OCI-LY3 (cell line): ENCODE measurements around the gene PPP2R2B.

ENCODE experiments used
- H2AFZ ChIP-seq: fragments of 200-600, 300-600 bp; shearing (Covaris generic); 2 replicates; pipeline ENCODE4 v1.6.0; 2014; ENCODE audit warnings: antibody characterized with exemption, low read depth, low read length
- H3K27ac ChIP-seq: fragments of 200-600, 300-600 bp; sonication (generic); 2 replicates; pipeline ENCODE4 v1.5.1; 2014; ENCODE audit warnings: mild to moderate bottlenecking, low read length, moderate library complexity, mixed read lengths
- H3K27me3 ChIP-seq: fragments of 200-600, 300-600 bp; sonication (generic); 2 replicates; pipeline ENCODE4 v1.6.1; 2014; ENCODE audit warnings: low read depth, low read length, mixed read lengths
- H3K36me3 ChIP-seq: fragments of 200-600, 300-600 bp; sonication (generic); replicated peaks from 2 replicates; pipeline ENCODE3; 2014; ENCODE audit warnings: low read depth, low read length, mixed read lengths
- H3K4me1 ChIP-seq: fragments of 300-600, 200-600 bp; sonication (generic); 2 replicates; pipeline ENCODE4 v1.6.1; 2014; ENCODE audit warnings: low read length, mixed read lengths
- H3K4me2 ChIP-seq: fragments of 200-600, 300-600 bp; sonication (generic); 2 replicates; pipeline ENCODE4 v1.6.1; 2014; ENCODE audit warnings: low read length, mixed read lengths
- H3K4me3 ChIP-seq: fragments of 300-600, 200-600 bp; sonication (generic); 2 replicates; pipeline ENCODE4 v1.5.1; 2014; ENCODE audit warnings: antibody characterized with exemption, mild to moderate bottlenecking, low read length, moderate library complexity
- H3K79me2 ChIP-seq: fragments of 300-600, 200-600 bp; shearing (Covaris generic); 2 replicates; pipeline ENCODE4 v1.6.1; 2014; ENCODE audit warnings: mild to moderate bottlenecking, low read length, mixed read lengths
- H3K9ac ChIP-seq: fragments of 300-600, 200-600 bp; shearing (Covaris generic); 2 replicates; pipeline ENCODE4 v1.6.0; 2014; ENCODE audit warnings: mild to moderate bottlenecking, low read length, moderate library complexity
- H3K9me3 ChIP-seq: fragments of 200-600, 300-600 bp; shearing (Covaris generic); 2 replicates; pipeline ENCODE4 v1.6.1; 2014; ENCODE audit warnings: low read length, mixed read lengths; ENCODE audit not compliant: insufficient read depth
- H4K20me1 ChIP-seq: fragments of 200-600, 300-600 bp; sonication (generic); 2 replicates; pipeline ENCODE4 v1.6.1; 2016; ENCODE audit warnings: low read length, mixed read lengths; ENCODE audit not compliant: insufficient read depth
- EZH2phosphoT487 ChIP-seq: fragments of 200-600 bp; shearing (Covaris generic); IDR thresholded peaks from 2 replicates; pipeline ENCODE4 v1.6.1; 2018; ENCODE audit warnings: antibody characterized with exemption, mixed run types, low read depth
- TF ChIP-seq, protein P1 (sequence below): fragments of 200-600, 300-600 bp; sonication (generic); IDR thresholded peaks from 2 replicates; pipeline ENCODE4 v1.5.1; 2014; ENCODE audit warnings: antibody characterized with exemption, low read length, low read depth

The PPP2R2B gene

DNA sequence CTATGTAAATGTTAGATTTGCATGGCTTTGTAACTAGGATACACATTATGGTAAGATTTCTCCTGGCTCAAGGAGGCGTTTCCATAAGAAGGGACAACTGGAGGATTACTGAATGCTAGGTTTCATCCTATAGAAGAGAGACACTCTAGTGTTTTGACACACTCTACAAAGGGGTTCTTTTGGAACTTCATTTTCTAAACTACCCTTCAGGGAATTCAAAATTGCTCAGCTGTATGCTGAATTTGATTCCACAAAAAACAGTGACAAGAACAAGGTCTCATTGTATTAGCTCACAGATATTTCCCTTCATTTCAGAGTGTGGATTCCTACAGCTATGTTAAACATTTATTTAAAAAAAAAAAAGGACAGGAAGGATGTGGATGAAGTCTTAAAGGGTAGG is 151.7 kb downstream of the PPP2R2B start:
- TF ChIP-seq EZH2phosphoT487: no peak
- TF ChIP-seq, protein P1, sequence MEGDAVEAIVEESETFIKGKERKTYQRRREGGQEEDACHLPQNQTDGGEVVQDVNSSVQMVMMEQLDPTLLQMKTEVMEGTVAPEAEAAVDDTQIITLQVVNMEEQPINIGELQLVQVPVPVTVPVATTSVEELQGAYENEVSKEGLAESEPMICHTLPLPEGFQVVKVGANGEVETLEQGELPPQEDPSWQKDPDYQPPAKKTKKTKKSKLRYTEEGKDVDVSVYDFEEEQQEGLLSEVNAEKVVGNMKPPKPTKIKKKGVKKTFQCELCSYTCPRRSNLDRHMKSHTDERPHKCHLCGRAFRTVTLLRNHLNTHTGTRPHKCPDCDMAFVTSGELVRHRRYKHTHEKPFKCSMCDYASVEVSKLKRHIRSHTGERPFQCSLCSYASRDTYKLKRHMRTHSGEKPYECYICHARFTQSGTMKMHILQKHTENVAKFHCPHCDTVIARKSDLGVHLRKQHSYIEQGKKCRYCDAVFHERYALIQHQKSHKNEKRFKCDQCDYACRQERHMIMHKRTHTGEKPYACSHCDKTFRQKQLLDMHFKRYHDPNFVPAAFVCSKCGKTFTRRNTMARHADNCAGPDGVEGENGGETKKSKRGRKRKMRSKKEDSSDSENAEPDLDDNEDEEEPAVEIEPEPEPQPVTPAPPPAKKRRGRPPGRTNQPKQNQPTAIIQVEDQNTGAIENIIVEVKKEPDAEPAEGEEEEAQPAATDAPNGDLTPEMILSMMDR: no peak
- H3K4me2 ChIP-seq: no peak overlapping the region
- H3K9ac ChIP-seq: no peak overlapping the region

DNA sequence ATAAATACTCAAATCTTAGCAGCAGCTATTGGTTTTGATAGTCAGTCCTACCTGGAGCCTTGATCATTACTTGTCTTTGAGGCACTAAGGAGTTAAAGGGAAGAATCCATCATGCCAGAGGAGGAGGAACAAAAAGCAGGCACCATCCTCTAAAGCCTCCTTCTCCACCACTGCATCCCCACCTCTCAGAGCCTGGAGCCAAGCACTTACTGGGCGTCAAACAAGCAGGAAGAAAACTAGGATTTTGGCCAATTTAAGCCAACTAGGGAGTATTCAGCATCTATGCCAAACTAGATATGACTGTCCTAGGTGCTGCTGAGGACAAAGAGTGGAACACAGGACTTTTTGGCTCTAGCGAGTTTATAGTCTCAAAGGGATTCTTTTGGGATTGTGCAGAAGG is 152.5 kb downstream of the PPP2R2B start:
- Histone ChIP-seq H2AFZ (no peak overlapping the region), H3K4me2 (no peak overlapping the region), H3K9ac (no peak overlapping the region), H3K4me1 (no peaks in the 10 kb centered on the region), H3K79me2 (no peaks in the 10 kb centered on the region), H3K27ac (no peak overlapping the region), H3K4me3 (no peak overlapping the region), H3K9me3 (no peaks in the 10 kb centered on the region), H3K27me3 (no peaks in the 10 kb centered on the region), H3K36me3 (no peaks in the 10 kb centered on the region), H4K20me1 (no peaks in the 10 kb centered on the region)
- TF ChIP-seq, protein P1: no peak
- no peak for TF ChIP-seq EZH2phosphoT487

More for the DNA sequence above, 151.7 kb downstream of the PPP2R2B start:
- Histone ChIP-seq H3K27me3 (no peaks in the 10 kb centered on the region), H3K4me3 (no peak overlapping the region), H2AFZ (no peak overlapping the region), H3K9me3 (no peaks in the 10 kb centered on the region), H3K79me2 (no peaks in the 10 kb centered on the region), H3K27ac (no peak overlapping the region), H3K36me3 (no peaks in the 10 kb centered on the region), H3K4me1 (no peaks in the 10 kb centered on the region), H4K20me1 (no peaks in the 10 kb centered on the region)

DNA sequence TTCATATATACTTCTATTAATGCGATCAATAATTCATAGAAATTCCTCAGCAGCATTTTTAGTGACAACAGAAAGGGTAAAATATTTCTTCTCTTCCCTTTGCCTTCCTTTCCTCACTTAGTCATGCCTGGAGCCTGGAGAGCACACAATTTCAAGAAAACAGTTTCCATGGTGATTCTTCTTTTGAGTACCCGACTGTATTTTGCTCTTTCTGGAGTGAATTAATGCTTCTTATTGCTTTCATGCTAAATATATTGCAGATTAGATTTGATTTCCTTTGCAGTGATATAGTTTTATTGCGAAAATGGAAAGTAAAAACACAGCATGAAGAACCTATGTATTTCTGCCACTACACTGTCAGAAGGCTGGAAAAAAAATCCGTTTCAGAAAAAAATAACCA is 153.5 kb downstream of the PPP2R2B start:
- H3K4me3 ChIP-seq: no peak overlapping the region
- no peaks in the 10 kb centered on the region for H4K20me1 ChIP-seq
- H2AFZ ChIP-seq: no peak overlapping the region
- no peak overlapping the region for H3K9ac ChIP-seq
- no peaks in the 10 kb centered on the region for H3K79me2 ChIP-seq
- TF ChIP-seq, protein P1: no peak
- TF ChIP-seq EZH2phosphoT487: no peak
- H3K4me2 ChIP-seq: no peak overlapping the region
- H3K4me1 ChIP-seq: no peaks in the 10 kb centered on the region
- H3K27me3 ChIP-seq: no peaks in the 10 kb centered on the region
- H3K36me3 ChIP-seq: no peaks in the 10 kb centered on the region
- H3K9me3 ChIP-seq: no peaks in the 10 kb centered on the region
- no peak overlapping the region for H3K27ac ChIP-seq

DNA sequence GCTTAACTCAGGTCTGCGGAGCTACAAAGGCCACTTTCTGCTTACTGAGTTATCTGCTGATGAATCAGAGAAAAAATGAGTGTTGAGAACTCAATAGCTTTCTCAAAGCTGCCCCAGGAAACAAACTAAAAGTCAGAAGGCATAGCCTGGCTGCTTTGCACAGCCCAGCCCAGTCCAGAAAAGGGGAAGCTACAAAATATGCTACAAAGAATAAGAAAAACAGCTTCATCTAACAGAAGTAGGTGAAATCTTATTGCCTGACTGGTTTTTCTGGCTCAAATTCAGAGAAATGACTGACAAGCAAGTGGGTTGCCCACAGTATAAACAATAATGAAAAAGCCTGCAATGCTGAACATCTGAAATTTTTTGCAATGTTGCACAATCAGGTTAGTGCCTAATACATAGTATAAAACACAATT is 156.2 kb downstream of the PPP2R2B start:
- H2AFZ ChIP-seq: no peak overlapping the region
- no peak overlapping the region for H3K4me2 ChIP-seq
- H3K9ac ChIP-seq: no peak overlapping the region
- H3K4me1 ChIP-seq: no peaks in the 10 kb centered on the region
- TF ChIP-seq, protein P1: no peak
- H3K4me3 ChIP-seq: no peak overlapping the region
- no peaks in the 10 kb centered on the region for H3K27me3 ChIP-seq
- H3K9me3 ChIP-seq: no peaks in the 10 kb centered on the region
- no peaks in the 10 kb centered on the region for H3K36me3 ChIP-seq
- H3K27ac ChIP-seq: no peak overlapping the region
- no peaks in the 10 kb centered on the region for H4K20me1 ChIP-seq
- no peaks in the 10 kb centered on the region for H3K79me2 ChIP-seq
